Peyer's patch (tissue), 4 donors: ENCODE data around the gene GTPBP10.

Source experiments
- CTCF ChIP-seq, 6 experiments: fragments of 450-650 bp in 4 of 6; fragments of 200-600 bp in 2 of 6; sonication (generic) in 1 of 6; IDR thresholded peaks; one replicate each; pipeline ENCODE4 v1.5.1; 2017 to 2019; ENCODE audit warnings: antibody characterized with exemption in 6 of 6, mild to moderate bottlenecking in 3 of 6, moderate library complexity in 1 of 6
- POLR2A ChIP-seq, 2 donors: fragments of 450-650 bp; IDR thresholded peaks; one replicate each; pipeline ENCODE4 v1.5.1; 2017; ENCODE audit warnings: antibody characterized with exemption in 2 of 2, mild to moderate bottlenecking in 2 of 2, moderate library complexity in 2 of 2

- TF ChIP-seq POLR2A (IDR thresholded peaks at IDR 0.05) (no peak), CTCF (IDR thresholded peaks at IDR 0.05) (no peak)
These were observed 56.3 kb downstream of the GTPBP10 start for GRCh38 chr7:90402785-90403173.
